ENCODE measurements around the gene UBE2J2.

UBE2J2 gene

DNA sequence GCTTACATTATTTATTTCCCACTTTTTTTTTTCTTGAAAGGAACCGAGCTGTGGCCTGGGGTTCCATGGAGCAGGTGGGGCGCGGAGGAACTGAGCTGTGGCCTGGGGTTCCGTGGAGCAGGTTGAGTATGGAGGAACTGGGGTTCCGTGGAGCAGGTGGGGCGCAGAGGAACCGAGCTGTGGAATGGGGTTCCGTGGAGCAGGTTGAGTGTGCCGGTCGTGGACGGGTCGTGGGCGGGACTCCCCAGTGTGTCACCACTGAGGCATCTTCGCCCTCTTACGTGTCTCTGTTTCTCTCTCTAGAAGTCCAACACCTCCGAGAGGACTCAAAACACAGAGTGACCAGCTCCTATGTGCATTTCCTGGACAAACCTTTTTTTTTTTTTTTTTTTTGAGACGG, 5.4 kb upstream of the UBE2J2 start:
- DNase-seq, result no peak

DNA sequence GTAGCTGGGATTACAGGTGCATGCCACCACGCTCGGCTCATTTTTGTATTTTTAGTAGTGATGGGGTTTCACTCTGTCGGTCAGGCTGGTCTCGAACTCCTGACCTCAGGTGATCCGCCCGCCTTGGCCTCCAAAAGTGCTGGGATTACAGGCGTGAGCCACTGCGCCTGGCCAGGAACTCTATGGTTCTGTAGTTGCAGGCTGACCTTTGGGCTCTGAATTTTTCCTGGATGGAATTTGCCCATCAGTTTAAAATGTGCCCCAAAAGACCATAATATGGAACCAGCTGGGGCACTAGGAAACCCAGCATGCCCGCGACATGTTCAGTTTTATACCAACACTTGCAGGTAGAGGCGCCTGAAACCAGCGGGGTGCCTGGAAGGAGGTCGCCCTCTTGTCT, 5.0 kb upstream of the UBE2J2 start:
- no peak for DNase-seq

DNA sequence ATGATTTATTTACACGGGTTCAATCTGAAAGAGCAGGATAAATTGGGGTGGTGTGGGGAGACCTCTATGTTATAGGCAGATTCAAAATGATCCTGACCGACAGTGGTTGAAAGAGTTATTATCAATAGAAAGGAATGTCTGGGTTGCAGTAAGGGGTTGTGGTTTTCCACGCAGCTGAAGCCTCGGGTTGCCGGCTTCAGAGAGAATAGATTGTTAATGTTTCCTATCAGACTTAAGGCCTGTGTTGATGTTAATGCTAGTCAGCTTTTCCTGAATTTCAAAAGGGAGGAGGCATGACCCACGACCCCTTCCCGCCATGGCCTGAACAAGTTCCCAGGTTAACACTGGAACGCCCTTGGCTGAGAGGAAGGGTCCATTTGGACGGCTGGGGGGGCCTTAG, 2.2 kb upstream of the UBE2J2 start:
- no peak for DNase-seq

DNA sequence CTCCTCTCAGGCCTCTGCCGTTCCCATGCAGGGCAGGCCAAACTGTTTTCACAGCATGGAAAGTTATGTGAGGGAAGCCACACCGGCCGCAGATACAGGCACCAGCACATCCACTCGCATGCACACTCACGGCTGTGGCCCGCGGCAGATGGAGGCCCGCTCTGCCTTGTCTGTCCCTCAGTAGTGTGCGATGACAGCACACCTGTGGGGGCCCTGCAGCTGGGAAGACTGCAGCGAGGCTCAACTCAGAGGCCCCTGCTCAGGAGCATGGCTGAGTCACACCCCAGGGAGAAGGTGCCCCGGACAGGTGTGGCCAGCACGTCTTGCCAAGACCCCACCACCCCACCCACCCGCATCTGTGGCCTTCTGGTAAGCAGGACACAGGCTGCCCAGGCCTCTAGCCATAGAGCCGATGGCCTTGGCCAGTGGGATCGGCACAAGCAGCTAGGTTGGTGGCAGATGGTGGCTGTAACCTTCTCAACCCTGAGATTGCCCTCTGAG, 1.3 kb upstream of the UBE2J2 start:
- DNase-seq, result no peak

DNA sequence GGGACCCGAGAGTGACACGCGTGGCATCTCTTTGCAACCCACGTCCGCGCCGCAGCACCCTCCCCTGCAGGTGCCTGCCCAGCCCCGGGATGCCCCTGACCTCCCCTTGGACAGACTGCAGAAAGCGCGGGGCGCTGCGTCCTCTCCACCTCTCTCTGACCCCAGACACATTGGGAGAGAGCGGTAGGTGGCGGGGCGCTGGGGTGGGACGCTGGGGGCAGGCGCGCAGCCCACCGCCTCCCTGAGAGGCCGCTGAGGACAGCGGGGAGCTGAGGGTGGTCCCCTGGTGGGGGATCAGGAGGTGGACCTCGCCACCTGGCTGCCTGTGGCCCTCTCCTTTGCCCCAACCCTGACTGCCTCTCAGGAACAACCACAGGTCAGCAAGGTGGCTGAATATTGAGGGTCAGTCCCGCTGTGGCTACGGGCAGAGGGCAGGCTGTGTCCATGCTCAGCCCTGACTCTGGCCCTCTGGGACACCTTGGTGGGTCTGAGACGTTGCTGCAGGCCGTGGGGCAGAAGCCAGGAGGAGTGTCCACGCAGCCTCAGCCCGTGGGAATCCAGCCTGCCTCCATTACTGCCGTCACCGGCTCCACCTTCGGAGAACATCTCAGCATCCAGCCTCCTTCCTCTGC, 761 bp upstream of the UBE2J2 start:
- DNase-seq, result no peak

DNA sequence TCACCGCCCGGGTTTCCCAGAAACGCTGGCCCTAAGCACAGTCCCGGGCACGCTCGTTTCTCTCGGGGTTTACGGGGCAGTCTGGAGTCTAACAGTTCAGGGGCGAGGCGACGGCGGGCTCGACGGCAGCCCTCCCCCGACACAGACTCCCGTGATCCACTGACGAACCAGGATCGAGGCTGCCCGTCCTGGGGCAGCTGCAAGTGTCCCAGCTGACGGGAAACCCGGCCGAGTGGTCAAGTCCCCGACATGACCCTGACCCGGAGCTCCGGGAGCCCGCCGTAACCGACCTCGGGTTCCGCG, 494 bp downstream of the UBE2J2 start:
- no peak for DNase-seq

DNA sequence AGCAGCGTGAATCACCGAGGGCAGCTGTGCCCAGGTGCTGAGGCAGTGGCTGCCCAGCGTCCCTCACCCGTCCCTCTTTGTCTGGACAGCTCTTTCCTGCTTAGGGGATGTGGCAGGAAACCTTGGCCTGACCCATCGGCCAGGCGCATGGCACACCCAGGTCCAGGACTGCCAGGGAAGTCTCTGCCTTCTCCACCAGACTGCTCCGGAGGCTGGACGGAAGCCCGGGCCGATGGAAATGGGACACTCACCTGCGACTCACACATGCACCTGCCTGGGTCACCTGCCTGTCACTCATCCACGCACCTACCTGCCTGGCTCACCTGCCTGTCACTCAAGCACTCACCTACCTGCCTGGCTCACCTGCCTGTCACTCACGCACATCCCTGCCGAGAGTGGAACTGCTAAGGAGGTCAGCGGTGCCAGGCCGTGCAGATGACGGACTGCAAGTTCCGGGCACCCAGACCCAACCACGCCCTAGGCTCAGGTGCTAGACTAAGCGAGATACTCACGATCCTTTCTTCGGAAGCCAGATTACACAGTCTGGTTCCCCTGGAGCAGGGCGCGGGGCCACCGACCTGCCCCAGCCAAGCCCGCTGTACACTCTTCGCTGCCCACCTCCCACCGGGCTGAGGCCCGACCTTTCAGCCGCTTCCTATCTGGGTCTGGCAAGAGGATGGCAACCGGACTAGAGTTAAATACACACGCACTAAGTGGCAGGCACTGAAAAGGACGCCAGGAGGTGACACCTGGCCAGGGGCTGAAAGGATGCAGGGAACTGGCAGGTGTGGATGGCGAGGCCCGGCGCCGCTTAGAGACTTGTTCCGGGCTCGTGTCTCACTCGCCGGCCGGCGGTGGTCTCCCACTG, 1.1 kb downstream of the UBE2J2 start:
- no peak for DNase-seq

DNA sequence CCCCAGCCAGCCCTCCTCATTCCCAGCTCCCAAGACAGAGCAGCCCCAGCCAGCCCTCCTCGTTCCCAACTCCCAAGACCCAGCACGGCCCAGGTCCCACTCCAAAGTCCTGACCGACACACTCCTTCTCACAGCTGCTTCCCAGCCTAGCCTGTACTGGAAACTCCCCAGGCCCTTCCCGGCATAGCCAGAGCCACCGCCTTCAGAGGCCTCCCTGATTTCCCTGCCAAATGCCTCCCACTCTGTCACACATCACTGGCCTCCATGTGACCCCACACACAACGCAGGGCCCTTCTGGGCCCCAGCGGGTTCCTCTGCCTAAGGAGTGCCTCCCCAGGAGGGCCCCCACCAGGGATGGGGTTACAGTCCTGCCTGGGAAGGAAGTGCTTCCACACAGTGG, 2.8 kb downstream of the UBE2J2 start:
- DNase-seq, result no peak

DNA sequence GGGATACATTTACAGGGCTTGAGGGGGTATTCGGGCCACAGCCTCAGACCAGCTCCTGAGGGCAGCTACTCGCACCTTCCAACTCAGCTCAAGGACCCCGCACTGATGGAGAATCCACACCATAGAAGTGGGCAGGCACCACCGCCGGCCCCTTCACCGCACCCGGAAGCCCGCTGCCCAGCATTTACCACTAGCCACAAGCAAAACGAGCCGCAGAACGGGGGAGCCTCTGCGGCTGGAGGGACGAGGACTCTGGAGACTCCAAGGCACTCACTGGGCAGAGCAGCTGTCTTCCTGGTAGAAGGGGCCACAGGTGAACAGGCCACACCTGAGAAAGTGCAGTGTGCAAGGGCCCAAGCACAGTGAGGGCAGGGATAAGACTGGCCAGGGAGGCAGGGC, 5.4 kb downstream of the UBE2J2 start:
- DNase-seq, result no peak

DNA sequence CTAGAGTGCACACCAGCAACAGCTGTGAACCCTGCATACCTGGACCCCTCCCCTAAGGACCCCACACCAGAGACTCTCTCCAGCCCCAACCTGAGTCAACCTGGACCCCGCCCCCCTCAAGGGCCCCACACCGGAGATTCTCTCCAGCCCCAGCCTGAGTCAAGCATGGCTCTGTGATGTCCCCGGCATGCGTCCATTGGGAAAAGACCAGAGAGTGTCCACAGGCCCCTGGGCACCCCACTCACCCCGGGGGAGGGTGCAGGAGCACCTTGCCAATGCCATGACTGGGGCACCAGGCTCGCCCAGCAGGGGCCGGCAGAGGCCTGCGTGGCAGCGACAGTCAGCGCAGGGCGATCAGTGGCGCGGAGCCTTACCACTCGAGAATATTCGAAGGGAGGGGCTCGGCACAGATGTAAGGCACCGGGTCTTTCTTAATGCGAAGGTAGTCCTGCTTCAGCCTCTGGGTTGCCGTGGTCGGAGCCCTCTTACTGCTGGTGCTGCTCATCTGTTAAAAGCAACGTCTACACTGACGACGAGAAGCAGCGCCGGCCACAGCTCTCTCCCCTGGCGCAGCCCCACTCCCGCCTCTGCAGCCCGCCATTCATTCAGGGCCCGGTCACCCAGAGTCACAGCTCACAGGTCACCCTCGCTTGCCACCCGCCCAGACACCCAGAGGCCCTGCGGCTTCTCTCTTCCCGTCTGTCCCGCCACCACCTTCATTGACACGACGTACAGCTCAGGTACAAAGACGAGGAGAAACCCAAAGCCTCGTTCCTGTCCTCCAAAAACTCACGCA, 6.0 kb downstream of the UBE2J2 start:
- DNase-seq, result no peak

DNA sequence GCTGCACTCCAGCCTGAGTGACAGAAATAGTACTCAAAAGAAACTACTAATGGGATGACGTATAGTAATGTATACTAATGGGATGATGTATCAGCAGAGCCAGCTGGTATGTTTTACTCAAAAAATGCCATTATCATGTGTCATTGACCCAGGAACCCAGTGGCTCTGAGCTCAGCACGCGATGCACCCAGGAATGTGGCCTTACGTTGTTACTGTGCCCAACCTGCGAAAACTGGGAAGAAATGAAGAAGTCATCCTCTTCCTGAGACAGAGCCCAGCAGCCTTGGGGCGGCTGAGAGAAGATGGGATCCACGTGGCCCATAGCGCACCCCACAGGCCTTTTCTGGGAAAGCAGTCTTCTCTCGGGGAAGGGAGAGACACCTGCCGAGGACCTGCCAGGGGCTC, 8.8 kb downstream of the UBE2J2 start:
- no peak for DNase-seq

DNA sequence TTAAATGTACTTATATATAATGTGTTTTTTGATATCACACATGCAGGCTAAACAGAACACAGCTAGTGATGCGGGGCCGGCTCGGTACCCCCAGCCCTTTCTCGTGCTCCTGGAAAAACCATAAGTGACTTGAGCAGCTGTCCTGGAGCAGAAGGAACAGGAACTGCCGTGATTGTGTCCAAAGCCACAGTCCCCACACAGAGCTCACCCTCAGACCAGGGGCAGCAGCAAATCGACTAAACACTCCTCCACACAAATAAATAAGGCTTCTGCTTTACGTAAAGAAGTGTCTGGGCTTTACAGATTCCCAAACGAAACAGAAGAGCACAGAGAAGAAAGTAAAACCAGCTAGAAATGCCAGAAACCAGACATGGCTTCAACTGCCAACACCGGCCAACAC, 9.6 kb downstream of the UBE2J2 start:
- DNase-seq, result no peak

DNA sequence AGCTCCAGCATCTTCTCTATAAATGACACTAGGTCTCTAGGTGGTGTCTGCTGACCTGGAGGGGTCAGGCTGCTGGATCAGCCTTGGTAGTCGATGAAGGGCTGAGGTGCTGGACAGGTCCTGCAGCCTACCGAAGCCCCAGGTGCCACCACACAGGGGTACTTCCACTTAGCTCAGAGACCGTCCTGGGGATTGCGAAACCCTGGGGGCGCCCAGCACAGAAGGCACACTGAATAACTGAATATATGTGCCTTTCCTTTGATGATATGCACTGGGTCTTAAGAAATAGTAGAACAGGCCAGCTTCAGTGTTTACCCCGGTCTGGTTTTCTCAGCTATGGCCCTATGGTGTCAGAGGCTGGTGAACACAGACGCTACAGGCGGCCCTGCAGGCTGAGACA, 10.9 kb downstream of the UBE2J2 start:
- DNase-seq, result no peak

DNA sequence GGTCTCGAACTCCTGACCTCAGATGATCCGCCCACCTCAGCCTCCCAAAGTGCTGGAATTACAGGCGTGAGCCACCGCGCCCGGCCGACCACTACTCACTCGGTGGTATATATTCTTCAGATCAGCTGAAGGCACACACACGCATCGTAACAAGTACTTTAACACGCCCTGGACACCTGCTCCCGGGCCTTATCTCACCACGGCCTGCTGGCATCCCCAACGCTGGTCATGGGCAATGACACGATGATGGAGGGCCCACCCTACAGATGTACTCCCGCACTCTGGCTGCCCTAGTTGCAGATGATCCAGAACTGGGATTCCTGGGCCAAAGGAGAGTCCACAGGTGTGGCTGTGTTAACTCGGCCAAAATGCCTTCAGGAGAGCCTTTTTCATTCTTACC, 11.6 kb downstream of the UBE2J2 start:
- no peak for DNase-seq

DNA sequence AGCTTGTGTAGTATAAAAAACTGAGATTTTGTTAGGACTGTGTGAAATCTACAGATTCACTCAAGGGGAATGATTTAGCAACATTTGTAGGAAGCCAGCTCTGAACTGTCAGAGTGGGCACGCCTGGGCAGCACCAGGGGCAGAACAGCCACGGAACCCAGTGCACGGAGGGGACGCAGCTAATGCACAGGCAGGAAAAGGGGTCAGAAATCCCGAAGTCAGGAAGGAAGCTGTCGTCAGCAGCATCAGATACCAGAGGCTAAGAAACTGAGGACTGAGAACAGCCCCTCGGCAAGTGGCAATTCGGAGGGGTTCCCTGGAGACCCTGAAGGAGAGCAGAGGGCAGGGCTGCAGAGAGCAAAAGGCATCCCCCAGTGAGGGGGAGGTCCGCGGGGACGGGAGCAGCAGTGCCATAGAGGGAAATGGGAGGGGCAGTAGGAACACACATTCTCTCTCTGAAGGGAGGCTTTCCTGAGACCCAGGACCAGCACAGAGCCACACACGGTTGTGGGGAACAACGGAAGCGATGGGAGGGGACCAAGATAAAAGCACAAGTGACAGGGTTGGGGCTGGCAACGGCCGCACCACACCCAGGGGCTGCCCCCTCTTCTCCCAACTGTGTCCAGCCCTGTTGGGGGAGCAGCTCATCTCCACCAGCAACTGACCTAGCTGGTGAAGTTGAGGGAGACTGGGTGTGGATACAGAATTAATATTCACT, 12.7 kb downstream of the UBE2J2 start:
- DNase-seq, result no peak

DNA sequence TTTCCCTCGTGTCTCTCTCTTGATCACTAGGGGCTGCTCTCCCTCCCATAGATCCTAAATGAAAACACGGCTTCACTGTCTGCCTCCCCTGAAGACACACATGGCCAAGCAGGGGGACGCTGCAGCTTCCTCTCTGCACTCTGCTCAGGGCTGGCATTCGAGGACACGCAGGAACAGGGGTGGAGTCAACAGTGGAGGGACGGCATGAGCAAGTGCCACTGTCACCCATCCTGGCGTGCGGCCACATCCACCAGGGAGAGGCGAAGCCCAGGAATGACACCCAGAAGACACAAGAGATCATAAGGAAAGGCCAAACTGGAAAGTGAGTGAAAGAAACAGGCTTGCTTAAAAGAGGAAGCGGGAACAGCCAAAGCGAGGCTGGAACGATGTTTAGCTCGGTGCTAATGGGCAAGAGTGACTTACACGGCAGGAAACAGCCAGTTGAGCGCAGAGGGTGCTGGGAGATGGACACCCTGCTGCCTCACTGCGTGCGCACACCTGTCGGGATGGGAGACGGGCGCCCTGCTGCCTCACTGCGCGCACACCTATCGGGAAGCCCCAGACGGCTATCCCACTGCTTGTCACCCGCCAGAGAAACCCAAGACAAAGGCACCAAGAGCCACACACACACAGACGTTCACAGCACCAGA, 13.6 kb downstream of the UBE2J2 start:
- DNase-seq, result no peak

DNA sequence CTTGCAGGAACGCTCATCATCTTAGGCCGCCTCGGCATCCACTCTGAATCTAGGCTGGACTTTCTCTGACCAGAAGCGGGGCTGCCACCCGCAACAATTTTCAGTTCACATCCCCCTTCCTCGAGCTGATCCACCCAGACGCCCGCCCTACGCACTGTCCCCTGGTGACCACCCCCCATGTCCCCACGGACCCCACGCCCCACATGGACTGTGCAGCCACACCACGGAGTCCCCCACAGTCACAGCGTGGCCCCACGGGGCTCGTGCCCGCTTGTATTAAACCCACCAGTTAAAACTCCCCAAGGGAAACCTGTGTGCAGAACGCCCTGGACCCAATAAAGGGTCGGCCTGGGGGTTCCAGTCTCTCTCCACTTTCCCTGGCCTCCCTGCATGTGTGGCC, 14.1 kb downstream of the UBE2J2 start:
- DNase-seq, result no peak

DNA sequence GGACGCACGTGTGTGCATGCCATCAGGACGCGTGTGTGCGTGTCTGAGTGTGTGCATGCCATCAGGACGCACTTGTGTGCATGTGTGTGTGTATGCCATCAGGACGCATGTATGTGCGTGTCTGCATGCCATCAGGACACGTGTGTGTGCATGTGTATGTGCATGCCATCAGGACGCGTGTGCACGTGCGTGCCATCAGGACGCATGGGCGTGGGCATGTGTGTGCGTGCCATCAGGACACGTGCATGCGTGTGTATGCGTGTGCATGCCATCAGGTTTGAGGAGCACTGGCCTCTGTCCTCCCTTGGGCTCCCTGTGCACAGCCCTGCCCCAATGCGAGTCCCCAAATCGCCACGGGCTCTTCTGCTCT, 14.6 kb downstream of the UBE2J2 start:
- no peak for DNase-seq

DNA sequence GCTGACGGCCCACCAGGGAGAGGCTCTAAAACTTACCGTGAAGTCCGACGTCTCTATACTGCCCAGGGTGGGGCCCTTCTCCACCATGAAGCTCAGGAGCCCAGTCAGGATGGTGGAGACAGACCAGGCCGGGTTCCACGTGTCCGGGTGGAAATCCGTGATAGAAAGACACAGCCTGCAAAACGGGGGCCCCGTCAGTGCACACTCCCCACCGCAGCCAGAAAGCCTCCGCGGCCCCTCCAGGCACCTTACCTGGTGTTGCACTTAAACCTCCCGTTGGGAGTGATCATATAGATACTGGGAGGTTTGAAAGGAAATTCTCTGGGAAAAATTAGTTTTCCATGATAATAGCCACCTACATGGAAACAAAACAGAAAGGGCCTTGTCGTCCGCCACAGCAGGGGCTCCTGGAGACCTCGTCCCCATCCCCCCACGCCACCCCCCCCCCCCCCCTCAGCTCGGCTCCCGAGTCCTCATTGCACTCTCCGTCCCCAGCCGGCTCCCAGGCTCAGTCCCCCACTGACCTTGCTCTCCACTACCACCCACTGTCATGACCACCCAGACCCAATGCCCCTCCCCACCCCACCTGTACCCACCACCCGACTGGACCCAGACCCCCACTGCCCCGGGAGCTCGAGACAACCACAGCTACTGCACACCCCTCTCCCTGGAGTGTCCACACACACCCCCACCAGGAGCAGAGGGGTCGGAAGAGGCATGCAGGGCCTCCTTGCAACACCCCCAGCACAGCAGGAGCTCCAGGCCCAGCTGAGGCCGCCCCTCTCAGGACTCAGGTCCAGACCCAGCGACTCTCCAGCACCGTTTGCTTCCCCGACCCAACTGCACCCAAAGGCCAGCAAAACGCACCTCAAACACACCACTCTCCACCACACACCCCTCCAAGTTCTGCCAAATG, 16.4 kb downstream of the UBE2J2 start:
- DNase-seq, result no peak

DNA sequence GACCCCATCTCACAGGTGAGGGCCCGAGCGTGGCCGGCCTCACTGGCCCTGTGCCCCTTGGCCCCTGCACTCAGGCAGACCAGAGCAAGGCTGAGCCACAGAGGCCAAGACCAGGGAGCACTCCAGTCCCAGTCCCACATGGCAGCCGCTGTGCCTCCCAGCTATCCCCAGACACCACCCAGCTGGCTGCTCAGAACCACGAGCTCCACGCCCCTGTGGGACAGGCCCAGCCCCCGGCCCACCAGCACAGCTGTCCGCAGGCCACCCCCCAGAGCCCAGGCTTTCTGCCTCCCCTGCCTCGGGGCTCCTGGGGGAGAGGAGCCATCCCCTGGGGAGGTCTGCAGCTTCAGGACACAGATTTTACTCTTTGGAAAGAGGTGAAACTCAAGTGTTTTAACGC, 18.0 kb downstream of the UBE2J2 start:
- DNase-seq, result no peak

DNA sequence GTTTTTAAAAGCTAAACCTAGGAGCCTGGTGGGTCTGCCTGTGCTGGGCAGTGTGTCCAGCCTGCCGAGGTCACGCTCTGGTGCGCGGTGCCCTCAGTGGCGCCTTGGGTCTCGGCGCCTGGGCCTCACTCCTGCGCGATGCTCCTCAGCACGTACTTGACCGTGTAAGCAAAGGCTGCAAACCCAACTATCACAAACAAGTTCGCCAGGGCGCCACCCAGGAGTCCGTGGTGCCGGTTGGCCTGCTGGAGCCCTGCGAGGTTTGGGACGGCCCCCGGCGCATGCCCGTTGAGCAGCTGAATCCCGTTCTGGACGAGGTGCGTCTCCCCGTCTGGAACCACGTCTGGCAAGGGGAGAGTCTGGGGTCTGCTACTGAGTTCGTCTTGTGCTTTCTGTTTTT, 18.6 kb downstream of the UBE2J2 start:
- no peak for DNase-seq

DNA sequence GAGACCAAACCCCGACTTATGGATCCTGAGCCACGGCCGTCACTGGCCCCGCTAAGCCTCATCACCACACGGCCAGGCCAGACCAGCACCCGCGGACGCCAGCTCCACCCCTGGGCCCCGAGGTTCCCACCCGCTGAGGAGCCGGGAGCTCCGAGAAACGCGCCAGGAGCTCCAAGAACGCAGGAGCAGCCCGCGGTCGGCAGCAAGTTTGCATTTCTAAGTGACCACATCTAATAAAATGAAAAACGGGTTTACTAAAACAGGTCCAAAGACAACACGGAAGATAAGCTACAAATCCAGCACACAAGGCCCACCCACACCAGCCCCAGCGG, 19.0 kb downstream of the UBE2J2 start:
- DNase-seq, result no peak
